GM21717 (cell line): Measurements from ENCODE around the gene ATOH8.

Experiments used
- ATAC-seq: cut with Tn5 transposase; IDR thresholded peaks from one replicate; pipeline ENCODE4 v1.9.1; 2021; ENCODE audit warnings: mild to moderate bottlenecking, moderate library complexity; ENCODE audit not compliant: unreplicated experiment

ATOH8 gene

DNA sequence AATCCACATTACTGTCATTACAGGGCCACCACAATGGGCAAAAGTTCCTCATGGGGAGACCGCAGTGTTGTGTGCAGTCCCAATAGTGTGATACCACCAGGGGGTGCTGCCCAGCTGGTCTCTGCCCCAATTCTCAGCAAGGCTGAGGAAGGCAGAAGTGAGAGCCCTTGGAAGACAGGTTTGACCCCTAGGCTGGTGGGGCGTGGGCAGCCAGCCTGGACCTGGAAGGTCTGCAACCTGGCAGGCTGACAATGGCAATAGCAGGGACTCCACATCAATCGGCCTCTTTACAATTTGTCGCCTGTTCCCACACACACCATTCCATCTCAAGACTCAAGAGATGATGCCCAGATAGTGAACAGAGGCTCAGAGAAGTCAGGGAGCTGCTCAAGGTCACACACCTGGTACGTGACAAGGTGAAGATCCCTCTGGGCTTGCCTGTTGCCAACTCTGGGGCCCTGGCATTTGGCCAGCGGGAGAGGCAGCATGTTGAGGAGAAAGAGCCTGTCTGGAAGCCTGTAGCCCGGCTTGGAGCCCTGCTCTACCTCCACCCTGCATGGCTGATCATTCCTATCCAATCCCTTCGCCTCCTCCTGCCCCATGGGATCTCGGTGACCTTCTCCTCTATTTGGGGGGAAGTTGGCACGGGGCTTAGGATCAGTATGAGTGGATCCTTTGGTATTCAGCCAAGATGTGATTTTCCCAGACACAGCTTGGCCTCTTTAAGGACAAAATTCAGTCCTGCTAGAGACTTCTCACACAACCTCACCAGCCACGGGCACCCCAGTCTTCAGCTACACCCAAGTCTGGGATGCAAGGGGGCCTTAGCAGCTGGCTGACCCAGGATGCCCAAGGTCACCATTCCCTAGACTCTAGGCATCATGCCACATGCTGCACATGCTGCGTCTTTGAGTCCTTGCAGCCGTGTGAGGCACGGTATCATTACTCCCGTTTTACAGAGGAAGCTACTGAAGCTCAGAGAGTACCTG is 2.9 kb upstream of the ATOH8 start:
- ATAC-seq: no peak

DNA sequence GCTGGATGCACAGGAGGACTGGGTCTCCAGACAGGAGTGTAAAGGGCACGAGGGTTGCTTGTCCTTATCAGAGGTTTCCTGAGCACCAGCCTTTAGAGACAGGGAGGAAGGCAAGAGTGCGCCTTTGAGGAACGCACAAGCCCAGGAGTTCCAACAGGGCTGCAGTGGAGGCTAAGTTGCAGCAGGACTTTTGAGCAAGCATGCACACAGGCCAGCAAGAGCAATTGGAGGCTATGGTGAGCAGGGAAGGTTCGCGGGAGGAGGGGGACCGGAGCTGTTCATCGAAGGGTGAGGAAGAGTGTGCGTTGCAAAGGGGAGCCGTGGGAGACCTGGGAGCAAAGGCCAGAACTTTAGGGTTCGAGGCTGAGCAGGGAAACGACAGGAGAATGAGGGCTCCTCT is 2.2 kb upstream of the ATOH8 start:
- ATAC-seq: no peak

DNA sequence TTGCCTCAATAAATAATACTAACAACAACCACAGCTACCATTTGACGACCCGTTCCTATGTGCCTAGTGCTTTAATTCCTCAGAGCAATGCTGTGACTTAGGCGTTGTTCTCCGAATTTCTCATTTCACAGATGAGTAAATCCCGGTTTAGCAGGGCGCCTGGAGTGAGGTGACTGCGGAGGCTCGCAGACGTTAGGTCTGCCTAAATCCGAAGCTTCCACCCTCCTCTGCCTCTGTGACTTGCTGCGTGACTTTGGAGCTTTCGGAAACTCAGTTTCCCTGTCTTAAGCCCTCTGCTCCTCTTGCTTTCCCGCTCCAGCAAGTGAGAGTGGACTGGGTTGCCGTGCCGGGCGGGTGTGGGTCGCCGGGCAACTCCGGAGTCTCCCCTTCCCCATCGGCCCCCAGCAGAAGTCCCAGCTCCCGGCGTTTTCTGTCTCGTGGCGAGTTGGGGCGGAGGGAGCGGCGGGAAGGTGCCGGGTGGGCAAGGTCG is 711 bp upstream of the ATOH8 start:
- no peak for ATAC-seq

DNA sequence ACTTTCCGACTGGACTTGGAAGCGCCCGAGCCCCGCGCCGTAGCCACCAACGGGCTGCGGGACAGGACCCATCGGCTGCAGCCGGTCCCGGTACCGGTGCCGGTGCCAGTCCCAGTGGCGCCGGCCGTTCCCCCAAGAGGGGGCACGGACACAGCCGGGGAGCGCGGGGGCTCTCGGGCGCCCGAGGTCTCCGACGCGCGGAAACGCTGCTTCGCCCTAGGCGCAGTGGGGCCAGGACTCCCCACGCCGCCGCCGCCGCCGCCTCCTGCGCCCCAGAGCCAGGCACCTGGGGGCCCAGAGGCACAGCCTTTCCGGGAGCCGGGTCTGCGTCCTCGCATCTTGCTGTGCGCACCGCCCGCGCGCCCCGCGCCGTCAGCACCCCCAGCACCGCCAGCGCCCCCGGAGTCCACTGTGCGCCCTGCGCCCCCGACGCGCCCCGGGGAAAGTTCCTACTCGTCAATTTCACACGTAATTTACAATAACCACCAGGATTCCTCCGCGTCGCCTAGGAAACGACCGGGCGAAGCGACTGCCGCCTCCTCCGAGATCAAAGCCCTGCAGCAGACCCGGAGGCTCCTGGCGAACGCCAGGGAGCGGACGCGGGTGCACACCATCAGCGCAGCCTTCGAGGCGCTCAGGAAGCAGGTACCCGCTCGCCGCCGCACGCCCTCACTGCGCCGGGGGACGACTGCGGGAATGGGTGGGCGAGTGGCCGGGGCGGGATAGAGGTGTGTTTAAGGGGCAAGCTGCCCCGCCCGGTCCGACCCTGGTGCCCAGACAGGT is 713 bp downstream of the ATOH8 start:
- ATAC-seq: no peak

DNA sequence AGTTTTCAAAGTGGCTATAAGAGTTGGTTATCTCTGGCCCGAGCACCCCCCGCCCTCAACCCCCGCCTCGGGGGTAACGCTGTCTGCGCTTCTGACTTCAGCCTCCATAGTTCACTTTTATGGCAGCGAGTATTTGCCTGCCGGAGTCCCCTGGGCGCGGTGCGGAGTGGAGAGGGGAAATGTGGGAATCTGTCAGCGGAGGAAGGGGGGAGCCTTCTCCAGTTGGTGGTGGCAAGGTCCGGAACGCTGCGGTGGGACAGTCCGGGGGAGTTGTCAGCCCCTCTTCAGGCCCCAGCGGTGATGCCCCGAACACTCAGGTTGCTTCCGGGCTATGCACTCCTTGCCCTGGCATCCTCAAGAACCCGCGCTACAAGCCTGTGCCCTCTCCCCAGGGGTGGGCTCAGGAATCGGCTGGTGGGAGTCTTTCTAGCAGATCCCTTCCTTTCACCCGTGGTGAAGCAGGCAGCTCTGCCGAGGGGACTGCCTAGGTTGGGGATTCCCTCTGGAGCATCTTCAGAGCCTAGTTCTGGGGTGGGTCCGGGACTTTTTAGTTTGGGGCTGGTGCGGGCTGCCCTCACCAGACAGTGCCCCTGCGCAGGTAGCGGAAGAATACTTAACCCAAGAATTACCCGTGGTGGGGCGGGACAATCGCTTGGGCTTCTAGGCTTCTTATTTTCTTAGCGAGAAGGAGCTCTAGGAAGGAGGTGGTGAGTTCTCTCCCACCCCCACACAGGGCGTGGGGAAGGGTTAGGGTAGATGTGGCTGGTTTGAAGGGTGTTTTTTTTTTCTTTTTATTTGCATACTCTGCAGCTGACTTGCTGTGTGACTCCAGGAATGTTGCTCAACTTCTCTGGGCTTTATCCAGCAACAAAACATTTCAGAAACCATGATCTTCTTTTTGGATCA is 1.6 kb downstream of the ATOH8 start:
- no peak for ATAC-seq

DNA sequence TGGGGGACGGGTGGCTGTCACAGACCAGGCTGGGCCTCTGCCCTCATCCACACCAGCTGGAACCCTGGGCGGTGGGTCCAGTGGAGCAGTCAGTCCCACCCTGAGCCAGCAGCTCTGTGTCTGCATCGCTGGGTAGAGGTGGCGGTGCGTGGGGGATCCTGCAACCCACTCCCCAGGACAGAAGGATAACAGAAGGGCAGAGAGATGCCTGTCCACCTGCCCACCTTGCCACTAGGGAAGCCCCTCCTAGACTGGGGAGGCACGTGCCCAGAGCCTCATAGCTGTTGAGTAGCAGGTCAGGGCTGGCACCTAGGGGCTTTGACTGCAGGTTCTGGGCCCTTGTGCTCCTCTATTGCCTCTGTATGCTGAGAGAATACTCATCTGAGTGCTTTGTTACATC is 2.4 kb downstream of the ATOH8 start:
- ATAC-seq: no peak

DNA sequence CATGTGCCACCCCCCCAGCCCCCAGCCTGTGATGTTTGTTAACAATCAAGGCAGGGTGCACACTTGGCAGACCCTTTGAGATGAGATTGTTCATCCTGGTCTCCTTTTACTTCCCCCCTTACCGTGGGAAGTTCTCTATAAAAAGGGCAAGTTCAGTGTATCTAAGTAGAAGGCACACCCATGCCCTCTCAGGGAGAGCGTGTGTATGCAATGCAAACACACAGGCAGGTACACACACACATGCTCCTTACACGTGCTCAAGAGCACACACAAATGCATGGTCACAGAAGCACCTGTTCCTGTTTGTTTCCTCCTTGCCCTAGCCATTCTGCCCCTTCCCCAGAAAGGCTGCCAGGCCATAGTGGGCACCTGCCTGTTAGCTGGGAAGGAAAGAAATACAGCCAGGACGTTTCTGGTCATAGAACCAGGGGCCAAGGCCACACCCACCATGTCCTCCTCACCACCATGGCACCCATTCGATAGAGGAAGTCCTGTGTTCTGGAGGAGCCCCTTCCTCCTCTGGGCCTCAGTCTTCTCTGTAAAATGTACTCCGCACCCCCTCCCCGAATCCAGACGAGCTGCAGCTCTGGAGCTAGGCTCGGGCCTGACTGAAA is 3.1 kb downstream of the ATOH8 start:
- no peak for ATAC-seq

DNA sequence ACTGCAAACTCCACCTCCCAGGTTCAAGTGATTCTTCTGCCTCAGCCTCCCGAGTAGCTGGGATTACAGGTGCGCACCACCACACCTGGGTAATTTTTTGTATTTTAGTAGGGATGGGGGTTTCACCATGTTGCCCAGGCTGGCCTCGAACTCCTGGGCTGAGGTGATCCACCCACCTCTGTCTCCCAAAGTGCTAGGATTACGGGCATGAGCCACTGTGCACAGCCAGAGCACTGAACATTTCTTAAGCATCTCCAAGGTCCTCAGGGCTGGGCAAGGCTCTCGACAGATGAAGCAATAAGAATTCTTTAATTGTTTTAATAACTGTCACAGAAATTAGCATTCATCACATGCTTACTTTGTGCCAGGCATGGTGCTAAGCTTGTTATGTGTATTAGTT is 4.1 kb downstream of the ATOH8 start:
- no peak for ATAC-seq

DNA sequence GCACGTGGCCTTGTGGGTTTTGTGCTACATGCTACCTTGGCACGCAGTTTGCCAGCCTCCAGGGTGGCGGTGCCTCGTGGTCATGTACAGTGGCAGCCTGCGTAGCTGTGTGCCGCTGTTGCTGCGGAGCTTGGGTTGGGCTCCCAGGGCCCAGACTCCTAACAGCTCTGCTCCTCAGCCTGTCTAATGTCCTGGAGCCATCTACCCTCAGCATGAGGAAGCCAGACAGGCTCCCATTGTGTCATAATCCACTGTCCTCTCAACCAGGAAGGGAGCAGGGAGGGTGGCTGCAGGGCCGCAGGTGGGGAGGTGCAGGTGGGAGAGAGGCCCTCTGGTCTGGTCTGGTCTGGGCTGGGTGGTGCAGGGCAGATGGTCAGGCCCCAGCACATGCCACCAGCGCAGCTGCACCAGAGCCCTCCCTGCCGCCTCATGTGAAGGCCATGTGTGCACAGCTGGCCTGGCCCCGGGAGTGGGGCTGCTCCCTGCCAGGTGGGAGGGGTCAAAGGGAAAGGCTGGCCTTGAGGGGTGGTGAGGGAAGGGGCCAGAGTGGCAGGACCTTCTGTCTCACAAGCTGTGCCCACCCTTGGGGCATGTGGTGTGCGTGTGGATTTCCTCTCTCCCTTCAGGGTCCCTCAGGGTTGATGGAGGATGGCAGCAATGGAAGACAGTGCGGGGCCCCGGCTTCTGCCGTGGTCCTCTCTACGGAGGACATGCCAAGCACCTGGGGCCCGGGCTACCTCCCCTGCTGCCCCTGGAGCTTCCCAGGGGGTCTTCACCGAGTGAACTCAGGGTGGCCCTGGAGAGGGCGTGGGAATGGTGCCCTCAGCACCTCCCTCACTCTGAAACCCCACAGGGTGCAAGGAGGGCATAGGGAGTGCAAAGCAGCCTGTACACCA is 4.8 kb downstream of the ATOH8 start:
- ATAC-seq: no peak

DNA sequence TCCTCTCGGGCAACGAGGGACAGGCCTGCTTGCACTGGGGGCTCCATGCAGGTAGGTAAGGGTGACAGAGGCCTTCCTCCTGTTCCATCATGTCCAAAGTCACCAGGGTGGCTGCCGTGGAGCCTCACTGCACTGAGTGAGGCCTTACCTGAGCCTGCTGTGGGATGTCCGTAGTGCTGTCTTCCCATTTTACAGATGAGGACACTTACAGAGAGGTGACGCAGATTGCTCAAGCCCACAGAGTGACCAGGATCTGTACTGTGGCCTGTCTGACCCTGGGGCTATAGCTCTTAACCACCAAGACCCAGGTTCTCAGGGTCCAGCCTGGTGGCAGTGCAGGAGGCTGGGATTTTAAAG is 5.4 kb downstream of the ATOH8 start:
- ATAC-seq: no peak

DNA sequence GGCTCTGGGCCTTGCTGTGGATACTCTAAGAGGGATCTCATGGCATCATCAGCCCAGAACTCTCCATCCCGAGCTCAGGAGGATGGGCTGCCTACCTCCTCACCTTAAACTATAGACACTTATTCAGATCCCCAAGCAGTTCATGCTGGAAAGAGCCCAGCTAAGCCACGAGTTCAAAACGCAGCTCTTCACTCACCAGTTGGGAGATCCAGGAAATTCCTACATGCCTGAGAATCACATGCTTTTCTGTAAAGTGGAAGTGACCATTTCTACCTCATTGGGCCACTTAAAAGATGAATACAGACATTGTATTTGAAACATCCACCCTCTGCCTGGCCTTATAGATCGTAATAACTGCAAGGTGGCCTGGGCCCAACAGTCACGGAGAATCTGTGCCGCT is 6.6 kb downstream of the ATOH8 start:
- no peak for ATAC-seq

DNA sequence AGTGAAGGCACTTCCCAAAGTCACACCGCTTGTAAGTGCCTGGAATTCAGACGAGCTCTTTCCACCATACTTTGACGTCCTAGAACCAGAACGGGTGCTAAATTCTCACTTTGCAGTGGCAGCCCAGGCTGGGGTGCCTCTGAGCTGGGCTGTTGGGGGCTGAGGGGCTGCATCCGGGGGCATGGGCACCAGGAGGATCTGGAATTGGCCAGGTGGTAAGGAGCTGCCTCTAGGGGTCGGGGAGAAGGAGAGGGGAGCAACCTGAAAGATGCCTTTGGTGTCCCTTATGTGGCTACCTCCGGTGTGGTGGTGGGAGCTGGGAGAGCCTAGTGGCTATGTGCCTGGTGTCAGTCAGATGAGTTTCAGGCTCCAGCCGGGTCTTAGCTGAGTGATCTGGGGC is 7.1 kb downstream of the ATOH8 start:
- no peak for ATAC-seq

DNA sequence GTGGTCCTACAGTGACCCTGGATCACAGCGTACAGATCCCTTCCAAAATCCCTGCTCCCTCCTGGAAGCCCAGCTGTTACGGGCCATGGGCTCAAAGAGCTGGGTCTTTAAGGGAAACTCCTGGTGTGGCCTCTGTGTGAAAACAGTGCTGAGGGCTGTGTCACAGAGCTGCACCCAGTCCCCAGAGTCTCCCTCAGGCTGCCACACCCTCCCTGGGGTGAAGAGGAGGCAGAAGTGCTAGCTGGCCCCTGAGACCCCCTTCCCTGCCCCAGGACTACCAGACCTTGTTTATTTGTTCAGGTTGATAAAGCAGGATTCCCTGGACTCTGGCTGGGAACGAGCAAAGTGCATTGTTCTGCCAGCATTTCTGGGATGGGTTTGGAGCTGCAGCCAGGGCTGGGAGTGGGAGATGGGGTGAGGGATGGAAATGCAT is 7.7 kb downstream of the ATOH8 start:
- ATAC-seq: no peak

DNA sequence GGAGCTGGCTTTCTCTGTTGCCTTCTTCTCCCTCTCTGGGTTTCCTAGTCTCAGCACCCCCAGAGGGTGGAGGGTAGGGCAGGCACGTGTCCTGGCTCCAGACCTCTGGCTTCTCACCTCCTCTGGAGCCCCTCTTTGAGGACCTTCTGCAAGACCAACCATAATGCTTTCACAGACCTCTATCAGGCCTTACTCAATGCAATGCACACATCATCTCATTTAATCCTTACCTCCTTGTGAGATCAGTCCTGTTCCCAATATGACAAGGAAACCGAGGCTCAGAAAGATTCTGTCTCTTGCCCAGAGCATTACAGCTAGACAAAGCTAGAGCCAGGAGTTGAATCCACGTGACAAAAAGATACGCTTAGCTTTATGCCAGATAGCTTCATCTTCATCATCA is 8.2 kb downstream of the ATOH8 start:
- ATAC-seq: no peak

DNA sequence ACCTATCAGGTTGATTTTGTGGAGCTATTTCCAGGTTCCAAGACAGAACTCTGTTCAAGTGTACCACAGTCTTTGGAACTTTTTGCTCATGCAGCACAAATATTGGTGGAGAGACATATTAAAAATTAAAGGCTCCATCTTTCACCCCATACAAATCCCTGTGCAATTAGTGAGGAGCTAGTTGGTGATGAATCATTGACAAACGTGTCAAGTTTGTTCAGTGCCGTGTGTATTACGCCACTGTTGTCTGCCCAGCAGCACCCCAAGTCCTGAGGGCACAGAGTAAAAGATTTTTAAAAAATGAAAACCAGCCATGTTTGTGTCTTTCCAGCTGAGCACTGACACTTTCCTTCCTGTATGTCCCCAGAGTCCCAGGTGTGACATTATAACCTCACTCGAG is 9.3 kb downstream of the ATOH8 start:
- ATAC-seq: no peak

DNA sequence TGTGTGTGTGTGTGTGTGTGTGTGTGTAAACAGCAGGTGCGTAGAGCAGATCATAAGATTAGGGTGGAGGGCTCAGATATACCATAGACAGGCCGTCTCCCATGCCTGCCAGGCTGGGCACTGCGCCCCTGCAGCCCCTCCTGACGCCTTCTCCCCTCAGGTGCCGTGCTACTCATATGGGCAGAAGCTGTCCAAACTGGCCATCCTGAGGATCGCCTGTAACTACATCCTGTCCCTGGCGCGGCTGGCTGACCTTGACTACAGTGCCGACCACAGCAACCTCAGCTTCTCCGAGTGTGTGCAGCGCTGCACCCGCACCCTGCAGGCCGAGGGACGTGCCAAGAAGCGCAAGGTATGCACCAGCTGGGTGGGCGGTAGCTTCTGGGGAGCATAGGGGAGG is 10.0 kb downstream of the ATOH8 start:
- no peak for ATAC-seq

DNA sequence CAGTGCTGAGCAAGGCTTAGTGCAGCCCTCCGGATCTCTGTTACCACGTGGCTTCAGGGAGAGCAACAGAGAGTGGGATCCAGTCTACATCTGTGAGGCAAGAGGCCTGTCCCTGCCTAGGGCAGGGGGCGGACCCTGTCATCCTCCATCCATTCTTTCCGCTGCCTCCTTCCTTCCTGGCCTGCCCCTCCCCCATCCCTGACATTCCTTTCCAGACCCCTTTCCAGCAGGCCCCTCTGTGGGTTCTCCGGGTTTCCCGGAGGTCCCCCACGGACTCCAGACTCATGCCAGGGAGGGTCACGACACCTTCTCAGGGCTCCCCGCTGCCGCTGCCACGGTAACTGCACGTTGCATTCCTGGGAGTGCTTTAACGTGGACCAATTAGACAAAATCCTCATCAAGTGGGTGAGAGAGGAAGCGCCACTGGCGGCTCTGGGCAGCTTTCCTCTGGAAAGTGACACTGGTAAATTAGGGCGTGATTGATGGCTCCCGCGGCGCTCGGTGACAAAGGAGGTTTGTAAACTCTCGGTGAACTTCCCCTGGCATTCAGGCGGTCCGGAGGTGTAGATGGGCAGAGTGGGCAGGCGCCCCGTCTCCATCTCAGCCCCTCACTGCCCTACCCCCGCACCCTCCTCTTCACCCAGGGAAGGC is 11.4 kb downstream of the ATOH8 start:
- ATAC-seq: no peak

DNA sequence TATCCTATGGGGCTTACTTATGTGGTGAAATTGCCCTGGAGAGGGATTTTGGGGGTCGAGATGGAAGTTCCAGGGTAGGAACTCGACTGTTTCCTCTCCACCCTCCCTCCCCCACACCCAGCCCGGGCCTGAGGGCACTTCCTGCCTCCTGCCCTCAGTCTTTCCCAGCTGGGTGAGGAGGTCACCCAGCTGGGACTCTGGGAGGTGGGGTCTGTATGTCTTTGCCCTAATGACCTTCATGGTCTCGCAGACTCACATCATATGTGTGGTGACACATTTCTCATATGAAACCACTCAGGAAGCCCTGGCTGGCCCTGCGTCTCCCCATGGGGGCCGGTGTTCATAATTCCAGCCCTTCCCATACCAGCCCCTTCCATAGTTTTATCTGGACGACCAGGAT is 12.4 kb downstream of the ATOH8 start:
- no peak for ATAC-seq
